ENCODE data around the gene MOAP1.

The MOAP1 gene

DNA sequence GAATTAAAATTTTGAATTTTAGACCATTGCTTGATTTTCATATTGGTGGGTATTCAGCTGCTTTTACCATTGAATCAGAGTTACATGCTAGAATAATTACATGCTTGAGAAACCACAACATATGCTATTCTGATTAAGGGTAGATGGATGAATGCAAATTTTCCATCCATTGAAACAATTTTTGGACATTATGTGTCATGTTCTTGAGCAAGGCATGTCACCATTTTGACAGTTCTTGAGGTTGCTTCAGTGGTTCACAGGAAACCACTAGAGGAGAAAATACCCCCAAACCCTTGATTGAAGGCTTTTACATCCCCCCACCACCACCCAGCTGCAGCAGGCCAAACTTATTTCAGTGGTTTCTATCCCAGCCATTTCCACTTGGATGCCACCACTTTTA lies 35.8 kb upstream of the MOAP1 start:
- TF ChIP-seq, protein P1, sequence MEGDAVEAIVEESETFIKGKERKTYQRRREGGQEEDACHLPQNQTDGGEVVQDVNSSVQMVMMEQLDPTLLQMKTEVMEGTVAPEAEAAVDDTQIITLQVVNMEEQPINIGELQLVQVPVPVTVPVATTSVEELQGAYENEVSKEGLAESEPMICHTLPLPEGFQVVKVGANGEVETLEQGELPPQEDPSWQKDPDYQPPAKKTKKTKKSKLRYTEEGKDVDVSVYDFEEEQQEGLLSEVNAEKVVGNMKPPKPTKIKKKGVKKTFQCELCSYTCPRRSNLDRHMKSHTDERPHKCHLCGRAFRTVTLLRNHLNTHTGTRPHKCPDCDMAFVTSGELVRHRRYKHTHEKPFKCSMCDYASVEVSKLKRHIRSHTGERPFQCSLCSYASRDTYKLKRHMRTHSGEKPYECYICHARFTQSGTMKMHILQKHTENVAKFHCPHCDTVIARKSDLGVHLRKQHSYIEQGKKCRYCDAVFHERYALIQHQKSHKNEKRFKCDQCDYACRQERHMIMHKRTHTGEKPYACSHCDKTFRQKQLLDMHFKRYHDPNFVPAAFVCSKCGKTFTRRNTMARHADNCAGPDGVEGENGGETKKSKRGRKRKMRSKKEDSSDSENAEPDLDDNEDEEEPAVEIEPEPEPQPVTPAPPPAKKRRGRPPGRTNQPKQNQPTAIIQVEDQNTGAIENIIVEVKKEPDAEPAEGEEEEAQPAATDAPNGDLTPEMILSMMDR (IDR thresholded peaks at IDR 0.05; ENCODE audit: low read depth, low read length): no peak
- H3K4me3 ChIP-seq (ENCODE audit: low read depth, low read length): no peak overlapping the region

DNA sequence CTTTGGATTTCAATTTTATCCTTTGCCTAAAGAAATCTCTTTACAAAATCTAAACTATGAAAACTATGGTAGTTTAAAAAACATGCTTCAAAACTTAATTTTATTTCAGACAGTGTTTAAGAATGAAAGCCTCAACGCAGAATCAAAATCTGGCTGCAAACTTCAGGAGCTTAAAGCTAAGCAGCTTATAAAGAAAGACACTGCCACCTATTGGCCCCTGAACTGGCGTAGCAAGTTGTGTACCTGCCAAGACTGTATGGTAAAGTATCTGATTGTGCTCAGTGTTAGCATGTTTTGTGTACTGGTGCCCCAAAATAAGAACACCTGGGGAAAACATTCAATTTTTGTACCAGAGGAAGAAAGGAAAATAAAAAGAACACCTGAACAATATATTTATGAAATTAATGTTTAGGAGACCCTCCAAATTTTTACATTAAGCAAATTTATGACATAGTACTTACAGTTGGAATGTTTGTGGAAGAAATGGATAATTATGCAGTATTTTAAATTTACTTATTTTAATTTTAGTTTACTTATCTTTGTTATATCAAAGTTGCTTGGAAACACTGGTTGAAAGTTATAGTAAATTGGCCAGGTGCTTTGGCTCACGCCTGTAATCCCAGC lies 34.5 kb upstream of the MOAP1 start:
- TF ChIP-seq, protein P1 (IDR thresholded peaks at IDR 0.05; ENCODE audit: low read depth, low read length): peak; percentile 30
- H3K4me3 ChIP-seq (ENCODE audit: low read depth, low read length): no peak overlapping the region

DNA sequence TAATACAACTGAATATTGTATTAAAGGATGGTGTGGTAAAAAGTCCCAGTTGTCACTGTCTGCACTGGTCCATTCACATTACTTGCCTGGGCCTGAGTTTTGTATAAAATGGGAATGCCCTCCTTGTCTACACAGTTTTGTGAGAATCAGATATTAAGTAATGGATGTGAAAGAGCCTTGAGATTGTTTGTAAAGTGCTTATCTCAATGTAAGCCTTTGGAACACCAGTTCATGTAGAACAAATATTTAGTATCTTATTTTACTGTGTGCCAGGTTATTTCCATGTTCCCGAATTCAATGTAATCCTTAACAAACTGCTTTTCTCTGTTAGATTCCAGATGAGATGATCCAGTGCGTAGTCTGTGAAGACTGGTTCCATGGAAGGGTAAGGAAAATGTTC lies 29.9 kb upstream of the MOAP1 start:
- no peak overlapping the region for H3K4me3 ChIP-seq (ENCODE audit: low read depth, low read length)
- TF ChIP-seq, protein P1 (IDR thresholded peaks at IDR 0.05; ENCODE audit: low read depth, low read length): no peak

DNA sequence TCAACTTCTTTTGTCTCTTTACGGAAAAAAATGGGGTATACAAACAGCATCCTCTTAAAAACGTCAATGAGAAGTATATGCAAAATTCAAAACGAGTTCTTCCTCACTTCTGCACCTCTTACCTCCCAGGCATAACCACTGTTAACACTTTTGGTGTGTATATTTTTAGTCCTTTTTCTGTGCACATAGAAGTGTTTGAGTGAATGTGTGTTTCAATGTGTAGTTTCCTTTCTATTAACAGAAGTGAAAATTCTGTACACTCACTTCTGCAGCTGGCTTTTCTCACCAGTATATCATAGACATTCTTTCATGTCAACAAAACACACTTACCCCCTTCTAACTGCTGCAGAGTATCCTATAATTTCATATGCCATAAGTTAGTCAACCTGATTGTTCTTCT lies 27.7 kb upstream of the MOAP1 start:
- no peak overlapping the region for H3K4me3 ChIP-seq (ENCODE audit: low read depth, low read length)
- TF ChIP-seq, protein P1 (IDR thresholded peaks at IDR 0.05; ENCODE audit: low read depth, low read length): no peak

DNA sequence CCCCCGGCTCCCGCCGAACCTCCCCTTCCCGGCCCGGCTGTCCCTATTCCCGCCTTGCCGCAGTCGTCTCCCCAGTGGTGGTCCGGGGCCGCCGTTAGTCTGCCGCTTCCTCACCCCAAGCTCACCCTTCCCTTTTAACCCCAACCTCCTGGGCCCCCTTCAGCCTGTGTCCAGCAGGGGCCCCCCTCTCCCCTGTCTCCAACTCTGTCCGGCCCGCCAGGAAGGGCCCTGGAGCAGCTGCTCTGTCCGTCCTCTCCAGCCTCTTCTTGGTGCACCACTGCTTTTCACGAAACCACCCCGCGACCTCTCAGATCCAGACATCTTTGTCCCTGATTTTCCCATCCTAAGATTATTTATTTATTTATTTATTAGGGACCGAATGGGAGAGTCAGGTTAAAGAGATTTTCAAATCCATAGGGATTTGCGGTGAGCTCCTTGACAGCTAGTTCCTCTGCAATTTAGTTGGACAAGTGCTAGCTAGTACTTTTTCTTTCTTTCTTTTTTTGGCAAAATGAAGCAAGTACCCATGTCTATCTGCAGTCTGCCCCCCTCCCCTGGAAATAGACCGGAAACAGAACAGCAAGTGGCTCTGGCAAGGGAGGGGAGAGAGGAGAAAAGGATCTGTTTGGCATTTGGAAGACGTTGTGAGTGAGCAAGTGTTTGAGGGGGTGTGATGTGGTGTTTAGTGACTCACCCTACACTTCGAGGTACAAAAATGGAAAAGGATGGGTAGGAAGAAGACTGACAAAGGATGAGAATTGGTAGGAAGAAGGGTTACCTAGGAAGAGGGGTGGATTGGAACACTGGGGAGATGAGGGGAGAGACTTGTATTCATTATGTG lies 23.0 kb upstream of the MOAP1 start:
- H3K4me3 ChIP-seq (ENCODE audit: low read depth, low read length): peak overlapping the region; percentile 90
- TF ChIP-seq, protein P1 (IDR thresholded peaks at IDR 0.05; ENCODE audit: low read depth, low read length): peak; percentile 51

DNA sequence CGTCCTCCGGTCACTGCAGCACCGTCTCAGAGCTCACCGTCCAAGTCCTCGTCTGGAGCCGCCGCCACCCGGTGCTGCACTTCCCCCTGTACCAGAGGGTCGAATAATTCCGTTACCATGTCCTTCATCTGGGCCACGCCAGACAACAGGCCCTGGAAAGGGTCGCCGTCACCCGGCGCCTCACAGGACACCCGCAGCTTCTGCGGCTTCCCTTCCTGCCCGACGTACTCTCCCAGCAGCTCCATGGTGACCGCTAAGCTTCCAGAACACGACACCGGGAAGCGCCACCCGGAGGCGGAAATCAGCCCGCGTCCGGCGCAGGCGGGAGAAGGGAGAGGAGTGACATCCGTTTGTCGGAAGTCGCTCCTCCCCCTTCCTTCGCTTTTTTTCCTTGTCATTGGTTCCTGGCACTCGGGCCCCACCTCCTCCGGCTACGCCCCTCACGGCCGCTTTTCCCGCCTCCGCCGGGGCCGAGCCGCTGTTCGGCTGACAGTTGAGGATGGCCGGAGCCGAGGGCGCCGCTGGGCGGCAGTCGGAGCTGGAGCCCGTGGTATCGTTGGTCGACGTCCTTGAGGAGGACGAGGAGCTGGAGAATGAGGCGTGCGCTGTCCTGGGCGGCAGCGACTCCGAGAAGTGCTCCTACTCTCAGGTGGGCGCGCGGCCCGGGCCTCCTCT lies 22.2 kb upstream of the MOAP1 start, which contains the start of the genes GON7 and UBR7:
Gene GON7 (minus strand): TSS at position 273 of the 675 bp plus-strand sequence. CDS start 28 bp downstream, at position 245.
Gene UBR7 (plus strand): TSS at position 464 of the 675 bp plus-strand sequence. CDS start 36 bp downstream, at position 500.
- H3K4me3 ChIP-seq (ENCODE audit: low read depth, low read length): peak within 1 kb of the TSS; percentile 90
- TF ChIP-seq, protein P1 (IDR thresholded peaks at IDR 0.05; ENCODE audit: low read depth, low read length): no peak

Measured in WI38 (cell line).